ENCODE results near the gene PLCH1. TPM values are rescaled to one million over a fixed set of nuclear protein-coding genes. Genes with fewer than 3 reads are reported as not detected.

The PLCH1 gene
- total and polyA plus RNA-seq, 4 donors: 0.03 to 1.0 (median 0.22) TPM

- Histone ChIP-seq H3K4me3 (ENCODE audit: low read depth in 1 of 3, low read length in 3 of 3) (no peak overlapping the region), H3K27ac (ENCODE audit: low read depth in 1 of 2, low read length in 2 of 2) (no peak overlapping the region), H3K4me1 (ENCODE audit: control insufficient read depth in 4 of 4, insufficient read depth in 4 of 4, low read length in 3 of 4) (no peaks in the 10 kb centered on the region), H3K36me3 (ENCODE audit: control insufficient read depth in 4 of 4, insufficient read depth in 3 of 4, low read depth in 1 of 4, low read length in 3 of 4) (no peaks in the 10 kb centered on the region), H3K27me3 (ENCODE audit: control insufficient read depth in 4 of 4, insufficient read depth in 4 of 4, low read length in 3 of 4) (no peaks in the 10 kb centered on the region), H3K9me3 (ENCODE audit: control insufficient read depth in 4 of 4, low read length in 3 of 4) (peaks cover 0 to 3% (median 0%) of the 10 kb centered on the region in 4 donors), H3K9ac (ENCODE audit: low read depth in 1 of 2, low read length in 2 of 2) (no peak overlapping the region)
- no peak for DNase-seq (ENCODE audit: low spot score)
- TF ChIP-seq, protein P1, sequence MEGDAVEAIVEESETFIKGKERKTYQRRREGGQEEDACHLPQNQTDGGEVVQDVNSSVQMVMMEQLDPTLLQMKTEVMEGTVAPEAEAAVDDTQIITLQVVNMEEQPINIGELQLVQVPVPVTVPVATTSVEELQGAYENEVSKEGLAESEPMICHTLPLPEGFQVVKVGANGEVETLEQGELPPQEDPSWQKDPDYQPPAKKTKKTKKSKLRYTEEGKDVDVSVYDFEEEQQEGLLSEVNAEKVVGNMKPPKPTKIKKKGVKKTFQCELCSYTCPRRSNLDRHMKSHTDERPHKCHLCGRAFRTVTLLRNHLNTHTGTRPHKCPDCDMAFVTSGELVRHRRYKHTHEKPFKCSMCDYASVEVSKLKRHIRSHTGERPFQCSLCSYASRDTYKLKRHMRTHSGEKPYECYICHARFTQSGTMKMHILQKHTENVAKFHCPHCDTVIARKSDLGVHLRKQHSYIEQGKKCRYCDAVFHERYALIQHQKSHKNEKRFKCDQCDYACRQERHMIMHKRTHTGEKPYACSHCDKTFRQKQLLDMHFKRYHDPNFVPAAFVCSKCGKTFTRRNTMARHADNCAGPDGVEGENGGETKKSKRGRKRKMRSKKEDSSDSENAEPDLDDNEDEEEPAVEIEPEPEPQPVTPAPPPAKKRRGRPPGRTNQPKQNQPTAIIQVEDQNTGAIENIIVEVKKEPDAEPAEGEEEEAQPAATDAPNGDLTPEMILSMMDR (IDR thresholded peaks at IDR 0.05; ENCODE audit: low read depth, low read length, missing input control): no peak
- TF ChIP-seq FOXA2 (IDR thresholded peaks at IDR 0.05) (no peak), EGR1 (IDR thresholded peaks at IDR 0.05; ENCODE audit: low read depth in 2 of 2) (no peak), SP1 (IDR thresholded peaks at IDR 0.05) (no peak), HNF4A (conservative IDR thresholded peaks at IDR 0.05) (no peak), HNF4G (IDR thresholded peaks at IDR 0.05) (no peak), TAF1 (conservative IDR thresholded peaks at IDR 0.05) (no peak), NR2F2 (IDR thresholded peaks at IDR 0.05) (no peak), YY1 (IDR thresholded peaks at IDR 0.05) (no peak), RAD21 (IDR thresholded peaks at IDR 0.05) (no peak), GABPA (IDR thresholded peaks at IDR 0.05 in 1 of 2, conservative IDR thresholded peaks at IDR 0.05 in 1 of 2) (no peak), FOXA1 (IDR thresholded peaks at IDR 0.05) (no peak), ATF3 (IDR thresholded peaks at IDR 0.05) (no peak), JUND (IDR thresholded peaks at IDR 0.05) (no peak), ZBTB33 (IDR thresholded peaks at IDR 0.05) (no peak), REST (IDR thresholded peaks at IDR 0.05) (no peak)
- TF ChIP-seq, protein P2, sequence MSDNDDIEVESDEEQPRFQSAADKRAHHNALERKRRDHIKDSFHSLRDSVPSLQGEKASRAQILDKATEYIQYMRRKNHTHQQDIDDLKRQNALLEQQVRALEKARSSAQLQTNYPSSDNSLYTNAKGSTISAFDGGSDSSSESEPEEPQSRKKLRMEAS (IDR thresholded peaks at IDR 0.05): no peak
- 95% methylated on average over 2 of the region's 2 CpGs for whole genome bisulfite sequencing
These were observed 263.3 kb downstream of the PLCH1 start for GRCh38 chr3:155481591-155481990.

GRCh38 chr3:155481089-155481488 is 263.8 kb downstream of the PLCH1 start:
- Histone ChIP-seq H3K9me3 (ENCODE audit: control insufficient read depth in 4 of 4, low read length in 3 of 4) (peaks cover 0 to 3% (median 0%) of the 10 kb centered on the region in 4 donors), H3K9ac (ENCODE audit: low read depth in 1 of 2, low read length in 2 of 2) (no peak overlapping the region), H3K27me3 (ENCODE audit: control insufficient read depth in 4 of 4, insufficient read depth in 4 of 4, low read length in 3 of 4) (no peaks in the 10 kb centered on the region), H3K4me3 (ENCODE audit: low read depth in 1 of 3, low read length in 3 of 3) (no peak overlapping the region), H3K27ac (ENCODE audit: low read depth in 1 of 2, low read length in 2 of 2) (no peak overlapping the region), H3K4me1 (ENCODE audit: control insufficient read depth in 4 of 4, insufficient read depth in 4 of 4, low read length in 3 of 4) (no peaks in the 10 kb centered on the region), H3K36me3 (ENCODE audit: control insufficient read depth in 4 of 4, insufficient read depth in 3 of 4, low read depth in 1 of 4, low read length in 3 of 4) (no peaks in the 10 kb centered on the region)
- 86% methylated on average over 12 of the region's 12 CpGs for WGBS
- no peak for DNase-seq (ENCODE audit: low spot score)
- TF ChIP-seq, protein P1 (IDR thresholded peaks at IDR 0.05; ENCODE audit: low read depth, low read length, missing input control): no peak
- TF ChIP-seq HNF4G (IDR thresholded peaks at IDR 0.05) (no peak), ATF3 (IDR thresholded peaks at IDR 0.05) (no peak), FOXA2 (IDR thresholded peaks at IDR 0.05) (no peak), FOXA1 (IDR thresholded peaks at IDR 0.05) (no peak), JUND (IDR thresholded peaks at IDR 0.05) (no peak), RAD21 (IDR thresholded peaks at IDR 0.05) (no peak), ZBTB33 (IDR thresholded peaks at IDR 0.05) (no peak), NR2F2 (IDR thresholded peaks at IDR 0.05) (no peak), TAF1 (conservative IDR thresholded peaks at IDR 0.05) (no peak), YY1 (IDR thresholded peaks at IDR 0.05) (no peak)
- TF ChIP-seq, protein P2 (IDR thresholded peaks at IDR 0.05): no peak
